SK-N-SH treated with all-trans-retinoic acid at 6 μM for 48 hours (cell line): ENCODE results near the gene M1AP.

Source experiments
- ATAC-seq: fragments of 200-7000 bp; cut with Tn5 transposase; 3 replicates; pipeline ENCODE4 v1.9.1; 2020; ENCODE audit warnings: mild to moderate bottlenecking, moderate library complexity
- ARNTL ChIP-seq: fragments of 450-650 bp; formaldehyde crosslinking; IDR thresholded peaks from 2 replicates; pipeline ENCODE4 v1.5.0; 2020; ENCODE audit warnings: low read depth, mild to moderate bottlenecking, moderate library complexity, borderline replicate concordance
- BACH2 ChIP-seq: fragments of 250-450 bp; sonication (Bioruptor Pico); IDR thresholded peaks from 2 replicates; pipeline ENCODE4 v1.9.0; 2021; ENCODE audit warnings: mild to moderate bottlenecking, borderline replicate concordance
- CREB5 ChIP-seq: fragments of 250-450 bp; sonication (Bioruptor Pico); IDR thresholded peaks from 2 replicates; pipeline ENCODE4 v1.5.1; 2020; ENCODE audit warnings: low read depth, mild to moderate bottlenecking, moderate library complexity
- CSDC2 ChIP-seq: fragments of 250-450 bp; sonication (Bioruptor Pico); IDR thresholded peaks from 2 replicates; pipeline ENCODE4 v1.5.0; 2020; ENCODE audit warnings: mild to moderate bottlenecking, moderate library complexity
- CSRNP3 ChIP-seq: fragments of 250-450 bp; sonication (Bioruptor Pico); IDR thresholded peaks from 2 replicates; pipeline ENCODE4 v1.5.1; 2021; ENCODE audit warnings: mild to moderate bottlenecking, moderate library complexity
- ESRRG ChIP-seq: fragments of 250-450 bp; sonication (Bioruptor Pico); IDR thresholded peaks from 2 replicates; pipeline ENCODE4 v1.6.1; 2021; ENCODE audit warnings: mild to moderate bottlenecking
- GLIS3 ChIP-seq: fragments of 250-450 bp; sonication (Bioruptor Pico); IDR thresholded peaks from 2 replicates; pipeline ENCODE4 v1.5.0; 2020; ENCODE audit warnings: mild to moderate bottlenecking, moderate library complexity
- ISL1 ChIP-seq: fragments of 250-450 bp; sonication (Bioruptor Pico); IDR thresholded peaks from 2 replicates; pipeline ENCODE4 v2.1.2; 2022; ENCODE audit warnings: mild to moderate bottlenecking, moderate library complexity
- OSR1 ChIP-seq: fragments of 250-450 bp; sonication (Bioruptor Pico); IDR thresholded peaks from 2 replicates; pipeline ENCODE4 v1.8.0; 2022; ENCODE audit warnings: moderate library complexity, mild to moderate bottlenecking, inconsistent platforms
- PATZ1 ChIP-seq: fragments of 250-450 bp; sonication (Bioruptor Pico); IDR thresholded peaks from 2 replicates; pipeline ENCODE4 v1.8.0; 2020; ENCODE audit warnings: mild to moderate bottlenecking, moderate library complexity, borderline replicate concordance
- POU6F1 ChIP-seq: fragments of 250-450 bp; sonication (Bioruptor Pico); IDR thresholded peaks from 2 replicates; pipeline ENCODE4 v1.8.0; 2021; ENCODE audit warnings: low read depth, mild to moderate bottlenecking, moderate library complexity, borderline replicate concordance
- PPARA ChIP-seq: fragments of 250-450 bp; sonication (Bioruptor Pico); IDR thresholded peaks from 2 replicates; pipeline ENCODE4 v1.5.0; 2020; ENCODE audit warnings: mild to moderate bottlenecking, borderline replicate concordance
- SNAI2 ChIP-seq: fragments of 250-450 bp; sonication (Bioruptor Pico); IDR thresholded peaks from 2 replicates; pipeline ENCODE4 v1.5.0; 2020; ENCODE audit warnings: mild to moderate bottlenecking, moderate library complexity
- TOX ChIP-seq: fragments of 250-450 bp; sonication (Bioruptor Pico); IDR thresholded peaks from 2 replicates; pipeline ENCODE4 v1.8.0; 2021; ENCODE audit warnings: mild to moderate bottlenecking, moderate library complexity, borderline replicate concordance
- TSHZ2 ChIP-seq: fragments of 250-450 bp; sonication (Bioruptor Pico); IDR thresholded peaks from 2 replicates; pipeline ENCODE4 v1.5.0; 2020; ENCODE audit warnings: mild to moderate bottlenecking, moderate library complexity
- ZC3H10 ChIP-seq: fragments of 250-450 bp; sonication (Bioruptor Pico); IDR thresholded peaks from 2 replicates; pipeline ENCODE4 v1.5.1; 2021; ENCODE audit warnings: mild to moderate bottlenecking, moderate library complexity
- ZFP30 ChIP-seq: fragments of 450-650 bp; formaldehyde crosslinking; IDR thresholded peaks from 2 replicates; pipeline ENCODE4 v1.5.0; 2022; ENCODE audit warnings: mild to moderate bottlenecking, moderate library complexity
- ZNF565 ChIP-seq: fragments of 450-650 bp; formaldehyde crosslinking; conservative IDR thresholded peaks from 2 replicates; pipeline ENCODE4 v1.5.0; 2020; ENCODE audit warnings: low read depth, mild to moderate bottlenecking, moderate library complexity
- ZNF70 ChIP-seq: fragments of 450-650 bp; formaldehyde crosslinking; IDR thresholded peaks from 2 replicates; pipeline ENCODE4 v1.5.0; 2020; ENCODE audit warnings: mild to moderate bottlenecking, moderate library complexity
- ZNF8 ChIP-seq: fragments of 450-650 bp; formaldehyde crosslinking; IDR thresholded peaks from 2 replicates; pipeline ENCODE4 v1.5.0; 2020; ENCODE audit warnings: mild to moderate bottlenecking, moderate library complexity

M1AP gene

GRCh38 chr2:74525717-74526648, 122.1 kb downstream of the M1AP start, which contains the start of gene DQX1:
DQX1 (minus strand) TSS chr2:74526231; CDS start chr2:74525729, 502 bp downstream.
- ATAC-seq, result no peak
- TF ChIP-seq PATZ1 (CRISPR knock-in tag), result no peak
- TF ChIP-seq, all 23 proteins: peak for 0

- no peak for TF ChIP-seq TSHZ2 (CRISPR knock-in tag)
- TF ChIP-seq ISL1 (CRISPR knock-in tag), result no peak
- TF ChIP-seq PPARA, result no peak
- no peak for TF ChIP-seq ZFP30
- TF ChIP-seq CSRNP3 (CRISPR knock-in tag), result no peak
- TF ChIP-seq ESRRG (CRISPR knock-in tag), result no peak
- no peak for TF ChIP-seq TOX
- TF ChIP-seq CSDC2 (CRISPR knock-in tag), result no peak
- TF ChIP-seq ZC3H10 (CRISPR knock-in tag), result no peak
- no peak for TF ChIP-seq ZNF565 (CRISPR knock-in tag)
- no peak for TF ChIP-seq POU6F1
- no peak for TF ChIP-seq SNAI2 (CRISPR knock-in tag)
- TF ChIP-seq OSR1 (CRISPR knock-in tag), result no peak
- no peak for TF ChIP-seq ARNTL (CRISPR knock-in tag)
- TF ChIP-seq ZNF8 (CRISPR knock-in tag), result no peak
- TF ChIP-seq CREB5 (CRISPR knock-in tag), result no peak
- TF ChIP-seq GLIS3 (CRISPR knock-in tag), result no peak
- no peak for TF ChIP-seq BACH2 (CRISPR knock-in tag)
- TF ChIP-seq ZNF70 (CRISPR knock-in tag), result no peak
- ATAC-seq, result no peak
Observed at GRCh38 chr2:74524955-74525716, 123.0 kb downstream of the M1AP start.

- no peak for ATAC-seq
Observed at GRCh38 chr2:74524005-74524404, 124.1 kb downstream of the M1AP start.

More at GRCh38 chr2:74524005-74524404, 124.1 kb downstream of the M1AP start:
- TF ChIP-seq ISL1 (CRISPR knock-in tag) (no peak), SNAI2 (CRISPR knock-in tag) (no peak), TSHZ2 (CRISPR knock-in tag) (no peak), BACH2 (CRISPR knock-in tag) (no peak), ZC3H10 (CRISPR knock-in tag) (no peak), GLIS3 (CRISPR knock-in tag) (no peak), ZNF565 (CRISPR knock-in tag) (no peak), OSR1 (CRISPR knock-in tag) (no peak), PPARA (no peak)
